Activated CD4-positive, alpha-beta T cell treated with anti-CD3 and anti-CD28 coated beads for 48 hours (primary cell): Measurements from ENCODE around the gene WNT6.

Source experiments
- DNase-seq: peaks from one replicate; pipeline ENCODE4 v3.0.0-alpha.2; 2020

WNT6 gene

GRCh38 chr2:218859556-218859987 is at the start of gene WNT6:
WNT6 (plus strand) TSS chr2:218859805; CDS start chr2:218860038, 233 bp downstream.
- DNase-seq, result no peak

- no peak for DNase-seq
Observed at GRCh38 chr2:218810256-218810655, 49.3 kb upstream of the WNT6 start.

DNA sequence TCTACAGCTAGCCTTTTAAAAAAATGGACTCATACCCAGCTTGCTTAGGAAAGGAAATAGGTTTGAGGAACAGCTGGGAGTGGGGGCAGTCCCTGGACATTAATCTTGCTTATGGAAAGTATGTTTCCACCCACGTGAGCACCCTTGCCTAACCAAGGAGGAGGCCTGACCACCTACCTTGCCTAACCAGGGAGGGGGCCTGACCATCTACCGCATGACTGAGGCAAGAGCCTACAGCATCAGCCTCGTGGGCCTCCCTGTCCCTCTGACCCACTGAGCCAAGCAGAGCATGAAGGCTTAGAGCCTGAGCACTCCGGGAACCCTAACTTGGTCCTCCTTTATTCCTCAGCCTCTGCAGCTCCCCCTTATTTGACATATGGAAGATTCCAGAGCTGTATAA is 48.2 kb upstream of the WNT6 start:
- DNase-seq, result no peak

DNA sequence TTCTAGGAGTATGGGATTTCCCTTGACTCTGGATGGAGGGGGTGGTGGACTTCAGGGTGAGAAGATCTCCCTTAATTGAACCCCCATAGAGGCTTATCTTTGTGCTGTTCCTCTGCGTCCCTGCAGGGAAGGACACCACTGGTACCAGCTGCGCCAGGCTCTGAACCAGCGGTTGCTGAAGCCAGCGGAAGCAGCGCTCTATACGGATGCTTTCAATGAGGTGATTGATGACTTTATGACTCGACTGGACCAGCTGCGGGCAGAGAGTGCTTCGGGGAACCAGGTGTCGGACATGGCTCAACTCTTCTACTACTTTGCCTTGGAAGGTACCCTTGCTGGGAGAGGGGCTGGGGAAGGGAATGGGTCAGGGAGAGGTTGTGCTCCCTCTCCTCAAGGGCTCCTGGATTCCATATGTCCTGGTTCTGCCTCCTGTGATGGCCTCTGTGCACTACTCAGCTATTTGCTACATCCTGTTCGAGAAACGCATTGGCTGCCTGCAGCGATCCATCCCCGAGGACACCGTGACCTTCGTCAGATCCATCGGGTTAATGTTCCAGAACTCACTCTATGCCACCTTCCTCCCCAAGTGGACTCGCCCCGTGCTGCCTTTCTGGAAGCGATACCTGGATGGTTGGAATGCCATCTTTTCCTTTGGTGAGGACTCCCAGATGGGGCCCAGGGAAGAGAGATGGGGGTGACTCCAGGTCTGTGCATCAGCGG is 47.3 kb upstream of the WNT6 start:
- no peak for DNase-seq

DNA sequence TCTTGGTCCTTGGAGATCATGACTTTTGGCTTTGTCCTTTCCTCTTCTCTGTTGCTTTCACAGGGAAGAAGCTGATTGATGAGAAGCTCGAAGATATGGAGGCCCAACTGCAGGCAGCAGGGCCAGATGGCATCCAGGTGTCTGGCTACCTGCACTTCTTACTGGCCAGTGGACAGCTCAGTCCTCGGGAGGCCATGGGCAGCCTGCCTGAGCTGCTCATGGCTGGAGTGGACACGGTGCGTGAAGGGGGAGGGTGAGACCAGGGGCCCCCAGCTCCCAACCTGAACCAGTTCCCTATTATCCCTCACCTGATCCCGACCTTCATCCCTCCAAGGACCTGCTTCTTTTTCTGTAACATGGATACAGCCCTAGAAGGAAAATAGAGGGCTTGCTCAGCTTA is 46.7 kb upstream of the WNT6 start:
- no peak for DNase-seq

- DNase-seq, result no peak
Observed at GRCh38 chr2:218813771-218814460, 45.7 kb upstream of the WNT6 start.

DNA sequence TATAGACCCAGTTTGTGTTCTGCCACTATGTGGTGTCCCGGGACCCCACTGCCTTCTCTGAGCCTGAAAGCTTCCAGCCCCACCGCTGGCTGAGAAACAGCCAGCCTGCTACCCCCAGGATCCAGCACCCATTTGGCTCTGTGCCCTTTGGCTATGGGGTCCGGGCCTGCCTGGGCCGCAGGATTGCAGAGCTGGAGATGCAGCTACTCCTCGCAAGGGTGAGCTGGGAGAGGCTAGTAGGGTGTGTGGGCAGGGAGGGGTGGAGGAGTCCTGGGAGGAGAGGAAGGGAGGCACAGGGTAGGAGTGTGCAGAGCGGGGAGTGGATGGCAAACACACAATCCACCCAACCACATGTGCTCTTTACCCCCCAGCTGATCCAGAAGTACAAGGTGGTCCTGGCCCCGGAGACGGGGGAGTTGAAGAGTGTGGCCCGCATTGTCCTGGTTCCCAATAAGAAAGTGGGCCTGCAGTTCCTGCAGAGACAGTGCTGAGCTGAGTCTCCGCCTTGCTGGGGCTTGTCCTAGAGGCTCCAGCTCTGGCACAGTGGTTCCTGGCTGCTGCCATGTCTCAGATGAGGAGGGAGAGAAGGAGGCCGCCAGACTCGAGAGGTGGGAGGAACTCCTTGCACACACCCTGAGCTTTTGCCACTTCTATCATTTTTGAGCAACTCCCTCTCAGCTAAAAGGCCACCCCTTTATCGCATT is 44.9 kb upstream of the WNT6 start:
- DNase-seq, result no peak

GRCh38 chr2:218815244-218815637 is 44.4 kb upstream of the WNT6 start:
- no peak for DNase-seq

GRCh38 chr2:218815649-218816048 is 44.0 kb upstream of the WNT6 start:
- DNase-seq, result no peak

DNA sequence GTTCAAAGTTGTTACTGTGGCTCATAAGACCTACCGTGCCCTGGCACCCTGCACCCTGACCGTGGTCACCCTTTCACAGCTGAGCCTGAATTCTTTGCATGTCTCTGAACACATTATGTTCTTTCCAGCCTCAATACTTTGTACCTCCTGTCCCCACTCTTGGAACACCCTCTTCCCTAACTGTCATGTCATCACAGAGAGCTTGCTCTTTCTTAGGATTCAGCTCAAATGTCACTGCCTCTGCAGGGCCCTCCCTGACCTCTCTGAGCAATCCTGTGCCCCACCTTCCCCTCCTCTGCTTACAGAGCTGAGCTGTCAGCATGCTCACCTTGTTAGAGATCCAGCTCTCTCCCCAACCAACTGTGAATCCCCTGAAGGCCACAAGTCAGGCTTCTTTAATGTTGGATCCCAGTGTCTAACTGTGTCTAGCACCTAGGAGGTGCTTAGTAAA is 43.0 kb upstream of the WNT6 start:
- no peak for DNase-seq

GRCh38 chr2:218819093-218819492 is 40.5 kb upstream of the WNT6 start:
- DNase-seq, result no peak

DNA sequence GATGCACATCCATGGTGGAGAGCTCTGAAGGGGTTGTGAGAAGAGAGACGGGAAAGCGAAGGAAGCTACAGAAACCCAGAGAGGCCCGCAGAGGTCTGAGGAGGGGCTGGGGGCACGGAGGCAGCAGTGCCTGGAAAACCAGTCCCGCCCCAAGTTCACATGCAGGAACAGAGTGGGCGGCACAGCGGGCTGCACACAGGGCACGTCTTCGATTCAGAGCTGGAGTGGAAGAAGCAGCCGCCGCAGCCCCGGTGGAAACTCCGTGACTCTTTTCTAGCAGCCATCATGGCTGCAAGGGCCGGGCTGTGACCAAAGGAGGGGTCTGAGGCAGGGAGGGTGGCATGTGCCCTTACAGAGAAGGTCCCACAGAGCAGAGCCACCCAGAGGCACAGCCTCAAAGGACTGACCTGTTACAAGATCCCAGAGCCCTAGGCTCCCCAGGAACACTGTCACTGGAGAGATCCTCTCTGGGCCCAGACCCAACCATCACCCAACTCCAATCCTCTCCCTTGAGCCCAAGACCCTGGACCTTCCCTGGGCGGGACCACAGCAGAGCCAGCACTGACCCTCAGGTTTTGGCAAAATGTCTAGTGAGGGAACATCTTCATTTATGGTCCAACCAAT is 38.7 kb upstream of the WNT6 start:
- DNase-seq, result no peak

DNA sequence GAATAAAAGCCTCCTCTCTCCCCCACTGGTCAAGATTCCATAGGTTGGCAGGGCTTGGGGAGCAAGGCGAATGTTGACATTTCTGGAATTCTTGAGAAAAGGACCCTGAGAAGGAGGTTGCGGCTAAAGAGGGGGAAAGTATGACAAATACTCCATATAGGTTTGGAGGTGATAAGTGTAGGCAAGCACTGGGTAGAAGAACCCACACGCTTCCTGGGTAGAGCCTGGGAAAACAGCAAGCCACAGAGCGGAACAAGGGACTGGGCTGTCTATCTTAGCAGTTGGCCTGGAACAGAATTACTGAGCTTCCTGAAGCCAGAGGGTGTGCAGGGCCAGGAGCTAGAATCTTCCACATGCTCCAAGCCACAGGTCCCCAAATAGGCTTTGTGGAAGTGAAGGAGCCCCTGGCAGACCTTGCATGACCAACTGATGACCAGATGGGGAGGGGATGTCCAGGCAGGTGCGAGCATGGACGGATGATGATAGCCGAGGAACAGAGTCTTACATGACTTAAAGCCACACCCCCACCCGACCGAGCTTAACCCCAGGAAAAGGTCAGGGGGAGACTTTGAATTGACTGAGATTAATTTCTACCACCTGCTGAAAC is 37.9 kb upstream of the WNT6 start:
- DNase-seq, result no peak

- no peak for DNase-seq
Observed at GRCh38 chr2:218822622-218823021, 37.0 kb upstream of the WNT6 start.

DNA sequence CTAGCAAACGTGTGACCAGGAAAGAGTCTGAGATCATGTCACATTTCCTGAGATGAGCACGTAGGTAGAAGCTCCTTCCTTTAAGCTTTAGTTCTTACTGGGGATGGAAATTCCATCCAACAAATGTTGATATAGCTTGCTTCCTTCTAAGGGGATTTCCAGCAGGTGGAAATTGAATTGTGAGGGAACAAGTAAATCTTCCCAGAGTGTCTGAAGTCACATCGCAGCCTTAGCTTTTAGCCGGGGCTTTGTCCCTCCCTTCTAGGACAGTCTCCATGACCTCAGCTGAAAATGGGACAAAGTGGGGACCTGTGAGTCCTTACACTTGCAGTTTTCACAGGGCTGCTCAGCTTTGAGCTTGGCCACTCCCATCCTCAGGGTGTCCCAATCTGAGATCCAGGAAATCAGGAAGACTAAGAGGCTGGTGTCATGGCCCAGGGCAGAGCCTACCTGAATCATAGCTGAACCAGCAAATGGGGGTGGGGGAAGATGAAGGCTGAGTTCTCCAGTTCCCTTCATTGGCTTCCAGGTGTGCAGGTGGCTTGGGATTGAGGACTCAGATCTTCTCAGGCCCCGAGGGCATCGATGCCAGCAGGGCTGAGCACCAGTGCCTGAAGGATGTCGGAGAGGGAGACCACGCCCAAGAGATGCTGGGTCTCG is 36.3 kb upstream of the WNT6 start:
- DNase-seq, result no peak

DNA sequence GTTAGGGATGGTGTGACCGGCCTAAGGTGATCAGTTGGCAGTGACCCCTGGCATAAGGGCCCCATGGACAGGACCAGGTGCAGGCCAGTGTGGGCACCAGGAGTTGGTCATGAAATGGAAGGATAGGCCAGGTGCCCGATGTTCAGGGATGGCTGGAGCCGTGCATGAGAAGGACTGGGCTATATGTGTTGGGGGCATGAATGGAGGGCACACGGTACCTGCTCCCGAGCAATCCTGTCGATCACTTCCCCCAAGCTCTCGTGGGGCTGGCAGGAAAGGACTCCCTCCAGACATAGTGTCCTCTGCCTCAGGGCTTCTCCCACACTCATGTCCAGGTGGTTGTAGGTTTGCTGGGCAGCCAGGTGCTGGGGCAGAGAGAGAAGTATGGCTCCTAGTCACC is 35.6 kb upstream of the WNT6 start:
- no peak for DNase-seq

GRCh38 chr2:218826791-218827190 is 32.8 kb upstream of the WNT6 start:
- DNase-seq, result no peak

DNA sequence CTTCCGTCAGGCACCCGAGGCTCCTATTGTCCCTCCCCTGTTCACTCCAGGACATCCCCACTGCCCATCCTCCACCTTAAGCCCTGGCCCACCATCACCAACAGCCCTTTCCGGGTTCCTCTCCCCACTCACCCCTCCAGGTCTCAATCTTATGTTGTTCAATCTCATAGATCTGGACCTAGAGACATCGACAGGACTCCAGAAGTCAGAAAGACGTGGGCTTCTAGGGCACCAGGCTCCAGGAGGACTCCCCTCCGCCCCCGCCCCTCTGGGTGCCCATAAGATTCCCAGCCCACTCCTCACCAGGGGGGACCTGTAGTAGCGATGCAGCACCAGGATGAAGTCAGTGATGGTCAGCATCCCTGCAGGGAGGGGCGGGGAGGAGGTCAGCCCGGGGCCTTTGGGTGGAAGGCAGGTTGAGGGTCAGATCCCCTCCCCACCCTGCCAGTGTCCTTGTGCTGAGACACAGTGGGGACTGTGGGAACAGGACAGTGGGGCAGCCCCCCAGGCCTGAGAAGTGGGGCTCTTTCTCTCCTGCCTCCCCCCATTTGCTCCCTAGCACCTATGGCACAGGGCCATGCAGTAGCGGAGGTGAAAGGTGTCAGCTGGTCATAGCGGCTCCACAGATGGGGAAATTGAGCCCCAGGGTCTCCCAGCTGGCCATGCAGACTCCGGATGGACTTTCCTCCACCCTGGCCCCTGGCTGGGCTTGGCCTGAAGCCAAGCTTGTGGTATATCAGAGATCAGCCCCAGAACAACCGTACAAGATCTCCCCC is 31.7 kb upstream of the WNT6 start:
- no peak for DNase-seq

- DNase-seq, result no peak
Observed at GRCh38 chr2:218828477-218828778, 31.2 kb upstream of the WNT6 start.

GRCh38 chr2:218829868-218830451 is 29.6 kb upstream of the WNT6 start:
- no peak for DNase-seq

GRCh38 chr2:218830526-218831306 is 28.9 kb upstream of the WNT6 start:
- no peak for DNase-seq
